Progenitor cell of endocrine pancreas (in vitro differentiated cells): ENCODE measurements around the gene CSF2RB. TPM values are rescaled to one million over a fixed set of nuclear protein-coding genes. Genes with fewer than 3 reads are reported as not detected.

ENCODE experiments used
- DNase-seq: peaks from one replicate; pipeline ENCODE4 v3.0.0; 2021; ENCODE audit warnings: low spot score; ENCODE audit not compliant: unreplicated experiment
- H3K27ac Mint-ChIP-seq: 2 replicates; pipeline ENCODE4 v1.8.0; 2021; ENCODE audit warnings: mild to moderate bottlenecking, moderate library complexity, mixed read lengths
- H3K27me3 Mint-ChIP-seq: 2 replicates; pipeline ENCODE4 v1.8.0; 2021; ENCODE audit warnings: mixed read lengths
- H3K36me3 Mint-ChIP-seq: 2 replicates; pipeline ENCODE4 v1.8.0; 2022; ENCODE audit warnings: mixed read lengths; ENCODE audit not compliant: insufficient read depth
- H3K4me1 Mint-ChIP-seq: 2 replicates; pipeline ENCODE4 v1.8.0; 2021; ENCODE audit warnings: low read depth, mixed read lengths
- H3K4me3 Mint-ChIP-seq: 2 replicates; pipeline ENCODE4 v1.8.0; 2021; ENCODE audit warnings: low read depth, mild to moderate bottlenecking, moderate library complexity, mixed read lengths
- H3K9me3 Mint-ChIP-seq: 2 replicates; pipeline ENCODE4 v1.8.0; 2021; ENCODE audit warnings: low read depth, mixed read lengths
- total RNA-seq: library from RNA; stranded (reverse); gene quantifications from 2 replicates; pipeline ENCODE4 v1.2.1, GENCODE V29; 2021
- TF ChIP-seq, protein P1 (sequence below): fragments of 200-600 bp; sonication (generic); IDR thresholded peaks from one replicate; pipeline ENCODE4 v1.5.0; 2021; ENCODE audit warnings: antibody characterized with exemption, mild to moderate bottlenecking; ENCODE audit not compliant: unreplicated experiment

The CSF2RB gene
- total RNA-seq, 1 donor from 2014 or later, result not detected

DNA sequence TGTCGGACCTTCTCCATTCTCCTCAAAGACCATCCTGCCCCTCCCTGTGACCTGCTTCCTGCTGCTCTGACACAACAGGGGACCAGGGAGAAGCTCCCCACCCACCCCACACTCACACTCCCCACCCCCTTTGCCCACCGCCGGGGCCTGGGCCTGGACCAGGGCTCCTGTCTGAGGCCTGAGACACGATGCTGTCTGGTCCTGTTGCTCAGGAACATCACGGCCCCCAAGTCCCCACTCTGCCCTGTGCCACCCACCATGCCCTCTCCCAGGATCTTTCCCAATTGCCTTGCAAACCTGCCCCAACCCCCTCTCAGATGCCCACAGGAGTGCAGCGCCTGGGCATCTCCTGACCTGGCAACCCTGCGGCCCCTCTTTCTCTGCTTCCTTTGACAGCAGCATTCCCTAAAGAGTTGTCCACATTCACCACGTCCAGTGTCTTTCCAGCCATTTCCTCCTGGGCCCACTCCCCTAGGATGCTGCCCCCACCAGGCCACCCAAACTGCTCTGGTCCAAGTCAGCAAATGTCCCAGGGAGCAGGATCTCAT lies 10.8 kb downstream of the CSF2RB start:
- Mint-ChIP-seq H3K4me1 (no peaks in the 10 kb centered on the region), H3K4me3 (no peak overlapping the region), H3K36me3 (no peaks in the 10 kb centered on the region), H3K9me3 (no peaks in the 10 kb centered on the region), H3K27me3 (peaks cover 32% of the 10 kb centered on the region), H3K27ac (no peak overlapping the region)
- TF ChIP-seq, protein P1, sequence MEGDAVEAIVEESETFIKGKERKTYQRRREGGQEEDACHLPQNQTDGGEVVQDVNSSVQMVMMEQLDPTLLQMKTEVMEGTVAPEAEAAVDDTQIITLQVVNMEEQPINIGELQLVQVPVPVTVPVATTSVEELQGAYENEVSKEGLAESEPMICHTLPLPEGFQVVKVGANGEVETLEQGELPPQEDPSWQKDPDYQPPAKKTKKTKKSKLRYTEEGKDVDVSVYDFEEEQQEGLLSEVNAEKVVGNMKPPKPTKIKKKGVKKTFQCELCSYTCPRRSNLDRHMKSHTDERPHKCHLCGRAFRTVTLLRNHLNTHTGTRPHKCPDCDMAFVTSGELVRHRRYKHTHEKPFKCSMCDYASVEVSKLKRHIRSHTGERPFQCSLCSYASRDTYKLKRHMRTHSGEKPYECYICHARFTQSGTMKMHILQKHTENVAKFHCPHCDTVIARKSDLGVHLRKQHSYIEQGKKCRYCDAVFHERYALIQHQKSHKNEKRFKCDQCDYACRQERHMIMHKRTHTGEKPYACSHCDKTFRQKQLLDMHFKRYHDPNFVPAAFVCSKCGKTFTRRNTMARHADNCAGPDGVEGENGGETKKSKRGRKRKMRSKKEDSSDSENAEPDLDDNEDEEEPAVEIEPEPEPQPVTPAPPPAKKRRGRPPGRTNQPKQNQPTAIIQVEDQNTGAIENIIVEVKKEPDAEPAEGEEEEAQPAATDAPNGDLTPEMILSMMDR, result no peak
- no peak for DNase-seq

DNA sequence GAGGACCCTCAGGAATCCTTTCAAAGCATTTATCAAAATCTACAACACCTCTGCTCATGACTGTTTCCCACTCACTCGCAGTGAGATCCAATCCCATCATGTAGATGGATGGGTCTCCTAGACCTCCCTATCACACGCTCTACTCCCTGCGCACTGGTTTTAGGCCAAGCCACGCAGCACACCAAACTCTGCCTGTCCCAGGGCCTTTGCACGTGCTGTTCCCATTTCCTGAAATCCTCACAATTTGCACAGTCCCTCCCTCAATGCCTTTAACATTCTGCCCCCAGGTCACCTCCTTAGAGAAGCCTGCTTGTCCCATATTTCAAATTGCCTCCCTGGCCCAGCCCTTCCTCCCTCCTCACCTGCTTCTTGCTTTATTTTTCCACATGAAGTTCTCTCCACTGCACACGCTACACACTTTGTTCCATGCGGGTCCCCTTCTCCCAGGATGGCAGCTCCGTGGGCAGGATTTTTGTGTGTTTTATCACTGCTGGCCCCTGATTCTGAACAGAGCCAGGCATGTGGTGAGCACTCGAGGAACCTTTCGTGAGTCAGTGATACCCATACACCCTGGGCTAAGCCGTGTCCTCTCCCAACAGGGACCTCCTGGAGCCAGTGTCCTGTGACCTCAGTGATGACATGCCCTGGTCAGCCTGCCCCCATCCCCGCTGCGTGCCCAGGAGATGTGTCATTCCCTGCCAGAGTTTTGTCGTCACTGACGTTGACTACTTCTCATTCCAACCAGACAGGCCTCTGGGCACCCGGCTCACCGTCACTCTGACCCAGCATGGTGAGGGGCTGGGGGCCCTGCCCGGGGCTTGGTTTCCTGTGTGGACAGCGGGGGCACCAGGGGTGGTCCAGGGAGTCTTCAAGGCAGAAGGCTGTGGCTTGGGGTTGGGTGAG lies 12.2 kb downstream of the CSF2RB start:
- H3K9me3 Mint-ChIP-seq, result no peaks in the 10 kb centered on the region
- no peak overlapping the region for H3K4me3 Mint-ChIP-seq
- H3K36me3 Mint-ChIP-seq, result no peaks in the 10 kb centered on the region
- H3K27me3 Mint-ChIP-seq, result peaks cover 34% of the 10 kb centered on the region
- DNase-seq, result no peak
- TF ChIP-seq, protein P1, result no peak
- H3K4me1 Mint-ChIP-seq, result no peaks in the 10 kb centered on the region
- no peak overlapping the region for H3K27ac Mint-ChIP-seq

DNA sequence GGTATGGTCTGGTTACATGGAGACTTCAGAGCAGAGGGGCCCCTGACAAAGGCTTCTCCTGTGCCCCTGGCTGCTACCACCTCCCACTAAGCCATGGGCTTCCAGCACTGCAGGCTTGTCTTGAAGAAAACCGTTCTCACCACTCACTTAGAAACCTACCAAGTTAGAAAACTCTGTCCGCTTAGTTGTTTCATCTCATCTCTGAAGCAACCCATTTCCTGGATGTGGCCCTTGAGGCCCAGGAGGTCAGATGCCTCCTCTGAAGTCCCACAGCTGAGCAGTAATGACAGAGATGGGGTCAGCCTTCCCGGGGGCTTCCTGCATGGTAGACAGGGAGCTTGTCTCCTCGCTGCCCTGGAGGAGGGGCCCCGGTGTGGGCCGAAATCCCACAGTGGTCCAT lies 12.9 kb downstream of the CSF2RB start:
- DNase-seq, result no peak
- Mint-ChIP-seq H3K9me3 (no peaks in the 10 kb centered on the region), H3K4me1 (no peaks in the 10 kb centered on the region), H3K27me3 (peaks cover 36% of the 10 kb centered on the region), H3K36me3 (no peaks in the 10 kb centered on the region), H3K27ac (no peak overlapping the region), H3K4me3 (no peak overlapping the region)
- TF ChIP-seq, protein P1, result no peak

DNA sequence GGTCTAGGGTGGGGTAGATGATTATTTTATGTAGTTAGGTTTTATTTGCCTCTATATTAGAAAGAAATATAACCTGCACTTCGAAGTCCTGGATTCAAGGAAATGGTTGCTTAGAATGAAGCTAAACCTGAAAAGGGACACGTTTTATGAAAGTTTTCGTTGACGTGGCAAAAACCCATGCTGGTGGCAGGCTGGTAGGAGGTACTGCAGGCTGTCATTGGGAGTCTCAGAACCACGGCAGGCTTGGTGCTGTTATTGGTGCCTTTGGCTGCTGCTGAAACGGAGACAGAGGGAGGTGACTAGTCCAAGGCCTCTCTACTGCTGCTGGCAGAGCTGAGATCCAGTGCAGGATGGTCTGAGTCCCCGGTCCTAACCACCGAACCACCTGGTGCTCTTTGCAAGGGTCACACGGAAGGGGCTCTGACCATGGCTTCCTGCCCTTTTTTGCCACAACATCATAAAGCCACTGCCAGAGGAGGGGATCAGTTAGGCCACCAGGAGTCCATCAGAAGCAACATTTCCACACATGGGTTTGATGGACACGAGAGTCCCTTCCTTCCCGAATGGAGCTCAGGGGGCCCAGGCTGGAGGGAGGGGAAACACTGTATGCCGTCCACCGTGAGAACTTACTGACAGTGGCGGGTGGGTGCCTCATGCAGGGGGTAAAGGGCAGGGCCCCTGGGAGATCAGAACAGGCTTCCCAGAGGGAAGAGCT lies 13.4 kb downstream of the CSF2RB start:
- H3K4me1 Mint-ChIP-seq, result no peaks in the 10 kb centered on the region
- TF ChIP-seq, protein P1, result no peak
- H3K27ac Mint-ChIP-seq, result no peak overlapping the region
- no peaks in the 10 kb centered on the region for H3K36me3 Mint-ChIP-seq
- H3K9me3 Mint-ChIP-seq, result no peaks in the 10 kb centered on the region
- peaks cover 36% of the 10 kb centered on the region for H3K27me3 Mint-ChIP-seq
- no peak for DNase-seq
- no peak overlapping the region for H3K4me3 Mint-ChIP-seq

DNA sequence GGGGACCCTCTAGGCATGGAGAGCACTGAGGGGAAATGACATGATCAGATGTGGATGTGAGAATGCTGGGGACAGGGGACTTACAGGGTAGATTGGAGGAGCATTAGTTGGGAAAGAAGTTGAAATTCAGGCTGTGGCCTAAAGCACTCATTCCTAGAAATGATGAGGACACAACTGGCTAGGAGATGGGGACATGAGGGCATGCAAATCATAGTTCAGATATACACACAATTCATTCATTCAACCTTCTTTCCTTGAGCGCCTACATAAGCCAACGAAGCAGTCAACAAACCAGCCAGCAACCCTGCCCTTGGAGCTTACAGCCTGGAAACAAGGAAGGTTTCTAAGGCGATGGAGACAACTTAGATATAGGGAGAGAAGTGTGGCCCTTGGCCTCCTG lies 14.2 kb downstream of the CSF2RB start:
- peaks cover 36% of the 10 kb centered on the region for H3K27me3 Mint-ChIP-seq
- H3K4me3 Mint-ChIP-seq, result no peak overlapping the region
- H3K27ac Mint-ChIP-seq, result no peak overlapping the region
- no peaks in the 10 kb centered on the region for H3K9me3 Mint-ChIP-seq
- no peaks in the 10 kb centered on the region for H3K36me3 Mint-ChIP-seq
- H3K4me1 Mint-ChIP-seq, result no peaks in the 10 kb centered on the region
- TF ChIP-seq, protein P1, result no peak
- no peak for DNase-seq
